ENCODE data around the gene FBXL14.

DNA sequence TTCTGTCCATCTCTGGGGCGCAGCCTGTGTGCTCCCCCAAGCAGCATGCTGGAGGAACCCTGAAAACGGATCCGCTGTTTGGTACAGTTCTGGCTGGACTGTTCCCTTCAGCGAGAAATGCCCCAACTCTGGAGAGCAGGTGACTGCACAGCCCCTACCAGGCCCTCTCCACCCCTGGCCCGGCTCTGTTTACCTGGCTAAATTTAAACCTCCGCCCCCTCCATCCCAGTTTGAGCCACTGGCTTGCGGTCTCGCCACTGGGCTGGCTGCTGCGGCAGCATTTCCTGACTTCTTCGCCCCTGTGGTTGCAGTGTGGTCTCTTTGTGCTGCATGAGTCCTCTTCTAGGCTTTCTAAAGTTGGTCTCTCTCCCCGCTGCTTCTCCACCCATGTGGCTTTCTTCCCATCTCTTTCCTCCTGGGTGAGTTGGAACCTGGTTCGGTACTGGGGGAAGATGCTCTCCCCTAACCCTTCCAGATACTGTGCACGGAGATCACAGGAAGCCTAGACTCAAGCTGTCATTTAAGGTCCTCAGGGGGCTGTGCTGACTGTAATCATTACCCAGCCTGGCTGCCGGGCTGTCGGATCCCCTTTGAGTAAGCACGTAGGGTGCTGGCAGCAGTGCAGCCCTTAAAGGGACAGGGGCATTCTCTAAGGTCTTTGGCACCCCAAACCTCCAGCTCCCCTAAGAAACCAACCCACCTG lies 60.6 kb downstream of the FBXL14 start:
- TF ChIP-seq, protein P1, sequence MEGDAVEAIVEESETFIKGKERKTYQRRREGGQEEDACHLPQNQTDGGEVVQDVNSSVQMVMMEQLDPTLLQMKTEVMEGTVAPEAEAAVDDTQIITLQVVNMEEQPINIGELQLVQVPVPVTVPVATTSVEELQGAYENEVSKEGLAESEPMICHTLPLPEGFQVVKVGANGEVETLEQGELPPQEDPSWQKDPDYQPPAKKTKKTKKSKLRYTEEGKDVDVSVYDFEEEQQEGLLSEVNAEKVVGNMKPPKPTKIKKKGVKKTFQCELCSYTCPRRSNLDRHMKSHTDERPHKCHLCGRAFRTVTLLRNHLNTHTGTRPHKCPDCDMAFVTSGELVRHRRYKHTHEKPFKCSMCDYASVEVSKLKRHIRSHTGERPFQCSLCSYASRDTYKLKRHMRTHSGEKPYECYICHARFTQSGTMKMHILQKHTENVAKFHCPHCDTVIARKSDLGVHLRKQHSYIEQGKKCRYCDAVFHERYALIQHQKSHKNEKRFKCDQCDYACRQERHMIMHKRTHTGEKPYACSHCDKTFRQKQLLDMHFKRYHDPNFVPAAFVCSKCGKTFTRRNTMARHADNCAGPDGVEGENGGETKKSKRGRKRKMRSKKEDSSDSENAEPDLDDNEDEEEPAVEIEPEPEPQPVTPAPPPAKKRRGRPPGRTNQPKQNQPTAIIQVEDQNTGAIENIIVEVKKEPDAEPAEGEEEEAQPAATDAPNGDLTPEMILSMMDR (IDR thresholded peaks at IDR 0.05) = no peak
- TF ChIP-seq POLR2A (IDR thresholded peaks at IDR 0.05) = no peak
